Mesothelial cell of epicardium (in vitro differentiated cells): ENCODE measurements around the gene MAGI2. TPM values are rescaled to one million over a fixed set of nuclear protein-coding genes. Genes with fewer than 3 reads are reported as not detected.
A peak's percentile ranks its signal among the peaks of the same experiment; 100 is the strongest.

ENCODE experiments used
- DNase-seq, 2 experiments: peaks; one replicate each; pipeline ENCODE4 v3.0.0; 2021; ENCODE audit warnings: low spot score in 2 of 2; ENCODE audit not compliant: unreplicated experiment in 2 of 2
- H3K27ac Mint-ChIP-seq: 2 replicates; pipeline ENCODE4 v1.8.0; 2021; ENCODE audit warnings: mixed read lengths
- H3K27me3 Mint-ChIP-seq: 2 replicates; pipeline ENCODE4 v1.8.0; 2021; ENCODE audit warnings: low read depth, mixed read lengths
- H3K36me3 Mint-ChIP-seq: 2 replicates; pipeline ENCODE4 v1.8.0; 2021; ENCODE audit warnings: mixed read lengths
- H3K4me1 Mint-ChIP-seq: 2 replicates; pipeline ENCODE4 v1.8.0; 2021; ENCODE audit warnings: mixed read lengths
- H3K4me3 Mint-ChIP-seq: 2 replicates; pipeline ENCODE4 v1.8.0; 2021; ENCODE audit warnings: mild to moderate bottlenecking, moderate library complexity, mixed read lengths
- H3K9me3 Mint-ChIP-seq: 2 replicates; pipeline ENCODE4 v1.8.0; 2021; ENCODE audit warnings: mixed read lengths
- total RNA-seq: library from RNA; stranded (reverse); gene quantifications from 3 replicates; pipeline ENCODE4 v1.2.1, GENCODE V29; 2021
- TF ChIP-seq, protein P1 (sequence below): fragments of 200-600 bp; sonication (generic); IDR thresholded peaks from one replicate; pipeline ENCODE4 v1.5.0; 2021; ENCODE audit warnings: antibody characterized with exemption; ENCODE audit not compliant: unreplicated experiment

The MAGI2 gene
- total RNA-seq, 1 donor from 2014 or later: 38.4 TPM

DNA sequence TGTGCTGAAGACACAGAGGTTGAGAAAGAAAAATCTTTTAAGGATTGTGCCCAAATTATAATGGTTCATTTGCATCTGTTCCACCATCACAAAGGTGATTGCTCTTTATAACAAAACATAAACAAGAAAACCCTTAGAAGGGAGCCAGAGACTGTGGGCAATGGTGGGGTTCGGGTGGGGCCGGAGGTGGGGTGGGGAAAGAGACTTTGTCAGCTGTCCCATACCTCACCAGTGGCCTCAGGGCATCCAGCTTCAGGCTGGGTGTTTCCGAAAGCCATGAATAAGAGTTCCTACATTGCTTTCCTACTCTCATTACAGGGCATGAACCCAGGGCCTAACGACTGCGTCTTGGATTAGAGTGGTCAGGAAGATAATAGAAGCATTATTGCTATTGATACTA, 1427.0 kb downstream of the MAGI2 start:
- TF ChIP-seq, protein P1, sequence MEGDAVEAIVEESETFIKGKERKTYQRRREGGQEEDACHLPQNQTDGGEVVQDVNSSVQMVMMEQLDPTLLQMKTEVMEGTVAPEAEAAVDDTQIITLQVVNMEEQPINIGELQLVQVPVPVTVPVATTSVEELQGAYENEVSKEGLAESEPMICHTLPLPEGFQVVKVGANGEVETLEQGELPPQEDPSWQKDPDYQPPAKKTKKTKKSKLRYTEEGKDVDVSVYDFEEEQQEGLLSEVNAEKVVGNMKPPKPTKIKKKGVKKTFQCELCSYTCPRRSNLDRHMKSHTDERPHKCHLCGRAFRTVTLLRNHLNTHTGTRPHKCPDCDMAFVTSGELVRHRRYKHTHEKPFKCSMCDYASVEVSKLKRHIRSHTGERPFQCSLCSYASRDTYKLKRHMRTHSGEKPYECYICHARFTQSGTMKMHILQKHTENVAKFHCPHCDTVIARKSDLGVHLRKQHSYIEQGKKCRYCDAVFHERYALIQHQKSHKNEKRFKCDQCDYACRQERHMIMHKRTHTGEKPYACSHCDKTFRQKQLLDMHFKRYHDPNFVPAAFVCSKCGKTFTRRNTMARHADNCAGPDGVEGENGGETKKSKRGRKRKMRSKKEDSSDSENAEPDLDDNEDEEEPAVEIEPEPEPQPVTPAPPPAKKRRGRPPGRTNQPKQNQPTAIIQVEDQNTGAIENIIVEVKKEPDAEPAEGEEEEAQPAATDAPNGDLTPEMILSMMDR: no peak
- Mint-ChIP-seq H3K4me3 (no peak overlapping the region), H3K27me3 (no peaks in the 10 kb centered on the region), H3K36me3 (no peaks in the 10 kb centered on the region), H3K27ac (no peak overlapping the region), H3K4me1 (no peaks in the 10 kb centered on the region), H3K9me3 (no peaks in the 10 kb centered on the region)
- DNase-seq: no peak

DNA sequence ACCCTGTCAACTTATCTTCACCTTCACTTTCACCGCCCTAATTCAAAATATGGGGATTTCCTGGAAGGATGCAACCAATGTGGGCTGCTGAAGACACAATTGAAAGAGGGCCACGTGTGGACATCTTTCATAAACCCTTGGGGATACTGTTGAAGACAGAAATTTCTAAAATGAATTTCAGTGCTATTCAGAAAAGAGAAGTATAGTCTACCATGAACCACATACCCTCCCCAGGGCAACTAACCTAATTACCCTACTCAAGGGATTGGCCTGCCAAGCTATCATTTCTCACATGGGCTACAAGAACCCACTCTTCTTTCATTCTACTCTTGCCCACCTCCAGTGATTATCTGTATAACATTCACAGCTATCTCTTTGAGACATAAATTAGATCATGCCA, 1428.9 kb downstream of the MAGI2 start:
- Mint-ChIP-seq H3K27me3 (no peaks in the 10 kb centered on the region), H3K4me3 (no peak overlapping the region), H3K4me1 (peaks cover 11% of the 10 kb centered on the region), H3K27ac (no peak overlapping the region), H3K36me3 (no peaks in the 10 kb centered on the region), H3K9me3 (no peaks in the 10 kb centered on the region)
- DNase-seq: no peak
- TF ChIP-seq, protein P1: no peak

DNA sequence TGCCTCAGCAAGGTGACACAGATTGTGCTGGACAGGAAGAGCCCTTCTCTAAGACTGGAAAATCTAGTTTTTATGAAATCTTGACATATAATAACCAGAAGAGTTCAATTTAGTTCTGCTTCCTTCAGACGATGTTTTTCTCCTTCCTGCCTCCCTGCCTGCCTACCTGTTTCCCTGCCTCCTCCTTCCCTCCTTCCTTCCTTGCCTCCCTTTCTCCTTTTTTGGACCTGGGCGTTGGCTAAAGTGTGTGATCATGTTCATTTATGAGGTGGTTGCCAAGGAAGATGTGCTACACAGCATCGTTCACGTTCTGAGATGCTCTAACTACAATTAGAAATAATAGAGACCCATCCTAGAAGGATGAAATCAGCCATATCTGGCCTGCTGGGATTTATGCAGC, 1430.3 kb downstream of the MAGI2 start:
- TF ChIP-seq, protein P1: no peak
- Mint-ChIP-seq H3K36me3 (no peaks in the 10 kb centered on the region), H3K4me3 (no peak overlapping the region), H3K27ac (no peak overlapping the region), H3K27me3 (no peaks in the 10 kb centered on the region), H3K4me1 (peaks cover 20% of the 10 kb centered on the region), H3K9me3 (no peaks in the 10 kb centered on the region)
- DNase-seq: no peak

DNA sequence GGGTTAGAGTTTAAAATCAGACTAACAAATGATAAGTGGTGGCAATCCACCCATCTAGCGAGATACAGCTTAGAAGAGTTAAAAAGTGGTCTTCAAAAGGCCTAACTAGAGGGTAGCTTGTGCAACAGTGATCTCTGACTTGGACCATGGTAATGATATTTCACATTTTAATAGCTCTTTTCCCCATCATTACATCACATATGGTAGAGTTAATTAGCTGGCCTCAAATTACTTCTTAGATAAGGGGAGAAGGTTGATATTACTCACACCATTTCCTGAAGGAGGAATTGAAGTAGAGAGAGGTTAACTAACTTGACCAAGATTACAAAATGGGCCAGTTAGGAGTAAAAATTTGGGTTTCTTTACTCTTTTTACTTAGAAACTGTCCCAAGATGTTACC, 1431.3 kb downstream of the MAGI2 start:
- H3K4me3 Mint-ChIP-seq: no peak overlapping the region
- H3K4me1 Mint-ChIP-seq: peaks cover 26% of the 10 kb centered on the region
- H3K36me3 Mint-ChIP-seq: no peaks in the 10 kb centered on the region
- H3K27me3 Mint-ChIP-seq: no peaks in the 10 kb centered on the region
- DNase-seq: no peak
- H3K27ac Mint-ChIP-seq: no peak overlapping the region
- no peaks in the 10 kb centered on the region for H3K9me3 Mint-ChIP-seq
- TF ChIP-seq, protein P1: no peak

DNA sequence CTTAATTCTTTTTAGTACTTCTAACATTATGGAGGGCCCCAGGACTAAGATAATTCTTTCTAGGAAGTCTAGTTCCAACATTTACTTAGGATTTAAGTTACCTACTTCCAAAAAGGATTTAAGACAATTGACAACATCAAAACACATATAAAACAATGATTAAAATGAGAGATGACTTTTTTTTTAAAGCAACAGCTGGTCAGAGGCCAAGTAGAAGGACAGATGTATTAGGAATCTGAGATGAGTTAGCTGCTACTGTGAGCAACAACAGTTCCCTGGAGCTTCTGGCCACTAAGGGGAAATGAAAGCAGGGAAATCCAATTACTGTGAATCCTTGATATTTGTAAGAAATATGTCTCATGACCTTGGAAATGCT, 1432.6 kb downstream of the MAGI2 start:
- H3K9me3 Mint-ChIP-seq: no peaks in the 10 kb centered on the region
- H3K4me1 Mint-ChIP-seq: peaks cover 27% of the 10 kb centered on the region
- H3K27me3 Mint-ChIP-seq: no peaks in the 10 kb centered on the region
- H3K36me3 Mint-ChIP-seq: no peaks in the 10 kb centered on the region
- DNase-seq: no peak
- no peak overlapping the region for H3K27ac Mint-ChIP-seq
- H3K4me3 Mint-ChIP-seq: peak overlapping the region; percentile 67
- TF ChIP-seq, protein P1: no peak

DNA sequence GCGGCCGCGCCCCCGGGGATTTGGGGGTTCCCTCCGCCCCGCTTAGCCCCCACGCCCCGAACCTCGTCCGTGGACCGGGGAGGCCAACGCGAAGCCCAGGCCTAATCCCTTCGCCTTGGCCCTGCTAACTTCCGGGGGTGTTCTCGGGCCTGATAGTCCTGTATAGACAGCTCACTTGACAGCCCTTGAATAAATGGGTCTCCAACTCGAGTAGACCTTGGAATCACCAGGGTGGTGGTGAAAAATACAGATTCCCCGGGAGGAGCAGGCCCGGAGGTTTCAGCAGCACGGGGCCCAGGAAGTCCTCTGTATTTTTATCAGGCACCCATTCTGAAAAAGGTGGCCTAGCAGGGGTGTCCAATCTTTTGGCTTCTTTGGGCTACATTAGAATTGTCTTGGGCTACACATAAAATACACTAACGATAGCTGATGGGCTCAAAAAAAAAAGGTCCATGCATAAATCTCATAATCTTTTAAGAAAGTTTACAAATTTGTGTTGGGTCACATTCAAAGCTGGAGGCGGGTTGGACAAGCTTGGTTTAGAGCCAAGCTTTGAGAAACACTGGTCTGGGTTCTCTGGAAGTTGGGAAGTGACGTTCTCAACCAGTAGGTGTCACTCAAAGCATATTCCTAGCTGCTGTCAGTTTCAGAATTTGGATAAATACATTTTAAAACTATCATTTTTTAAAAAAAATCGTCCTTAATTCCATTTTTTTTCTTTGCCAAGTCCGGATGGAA, 1433.2 kb downstream of the MAGI2 start:
- peak in 1 of 2 experiments; percentile 45 for DNase-seq
- H3K27ac Mint-ChIP-seq: peak overlapping the region; percentile 95
- H3K36me3 Mint-ChIP-seq: no peaks in the 10 kb centered on the region
- no peaks in the 10 kb centered on the region for H3K9me3 Mint-ChIP-seq
- no peaks in the 10 kb centered on the region for H3K27me3 Mint-ChIP-seq
- H3K4me3 Mint-ChIP-seq: peak overlapping the region; percentile 67
- peaks cover 28% of the 10 kb centered on the region for H3K4me1 Mint-ChIP-seq
- TF ChIP-seq, protein P1: peak; percentile 58
